ENCODE measurements around the gene TSPAN18.

The TSPAN18 gene

GRCh38 chr11:44943118-44943517 is 216.4 kb downstream of the TSPAN18 start:
- no peak overlapping the region for H3K27ac Mint-ChIP-seq
- H3K36me3 Mint-ChIP-seq (ENCODE audit: low read depth), result peaks cover 21% of the 10 kb centered on the region
- H3K4me1 Mint-ChIP-seq, result peaks cover 75% of the 10 kb centered on the region
- no peak for TF ChIP-seq CTCF (IDR thresholded peaks at IDR 0.05)
- H3K9me3 Mint-ChIP-seq, result no peaks in the 10 kb centered on the region
- no peak overlapping the region for H3K4me3 Mint-ChIP-seq
- H3K27me3 Mint-ChIP-seq (ENCODE audit: low read depth, poor library complexity), result no peaks in the 10 kb centered on the region
- DNase-seq, result no peak

GRCh38 chr11:44943696-44944095 is 216.9 kb downstream of the TSPAN18 start:
- H3K4me1 Mint-ChIP-seq, result peaks cover 81% of the 10 kb centered on the region
- H3K36me3 Mint-ChIP-seq (ENCODE audit: low read depth), result peaks cover 21% of the 10 kb centered on the region
- H3K4me3 Mint-ChIP-seq, result no peak overlapping the region
- H3K27me3 Mint-ChIP-seq (ENCODE audit: low read depth, poor library complexity), result no peaks in the 10 kb centered on the region
- no peak for TF ChIP-seq CTCF (IDR thresholded peaks at IDR 0.05)
- no peaks in the 10 kb centered on the region for H3K9me3 Mint-ChIP-seq
- H3K27ac Mint-ChIP-seq, result no peak overlapping the region
- DNase-seq, result no peak

GRCh38 chr11:44944181-44944852 is 217.6 kb downstream of the TSPAN18 start:
- peaks cover 83% of the 10 kb centered on the region for H3K4me1 Mint-ChIP-seq
- peaks cover 21% of the 10 kb centered on the region for H3K36me3 Mint-ChIP-seq (ENCODE audit: low read depth)
- TF ChIP-seq CTCF (IDR thresholded peaks at IDR 0.05), result no peak
- no peaks in the 10 kb centered on the region for H3K9me3 Mint-ChIP-seq
- DNase-seq, result no peak
- no peak overlapping the region for H3K4me3 Mint-ChIP-seq
- no peak overlapping the region for H3K27ac Mint-ChIP-seq
- no peaks in the 10 kb centered on the region for H3K27me3 Mint-ChIP-seq (ENCODE audit: low read depth, poor library complexity)

GRCh38 chr11:44944853-44945235 is 218.1 kb downstream of the TSPAN18 start:
- peaks cover 21% of the 10 kb centered on the region for H3K36me3 Mint-ChIP-seq (ENCODE audit: low read depth)
- peaks cover 78% of the 10 kb centered on the region for H3K4me1 Mint-ChIP-seq
- TF ChIP-seq CTCF (IDR thresholded peaks at IDR 0.05), result no peak
- no peaks in the 10 kb centered on the region for H3K9me3 Mint-ChIP-seq
- DNase-seq, result no peak
- H3K27ac Mint-ChIP-seq, result peak overlapping the region; percentile 29
- H3K27me3 Mint-ChIP-seq (ENCODE audit: low read depth, poor library complexity), result no peaks in the 10 kb centered on the region
- H3K4me3 Mint-ChIP-seq, result no peak overlapping the region

GRCh38 chr11:44945666-44946065 is 218.9 kb downstream of the TSPAN18 start:
- Mint-ChIP-seq H3K4me1 (peaks cover 71% of the 10 kb centered on the region), H3K27ac (no peak overlapping the region), H3K9me3 (no peaks in the 10 kb centered on the region), H3K4me3 (no peak overlapping the region), H3K36me3 (ENCODE audit: low read depth) (peaks cover 15% of the 10 kb centered on the region), H3K27me3 (ENCODE audit: low read depth, poor library complexity) (no peaks in the 10 kb centered on the region)
- no peak for DNase-seq
- TF ChIP-seq CTCF (IDR thresholded peaks at IDR 0.05), result no peak

GRCh38 chr11:44946263-44946662 is 219.5 kb downstream of the TSPAN18 start:
- no peak for DNase-seq
- peaks cover 73% of the 10 kb centered on the region for H3K4me1 Mint-ChIP-seq
- H3K36me3 Mint-ChIP-seq (ENCODE audit: low read depth), result peaks cover 9% of the 10 kb centered on the region
- no peak overlapping the region for H3K4me3 Mint-ChIP-seq
- H3K27me3 Mint-ChIP-seq (ENCODE audit: low read depth, poor library complexity), result no peaks in the 10 kb centered on the region
- H3K9me3 Mint-ChIP-seq, result no peaks in the 10 kb centered on the region
- peak overlapping the region; percentile 90 for H3K27ac Mint-ChIP-seq
- TF ChIP-seq CTCF (IDR thresholded peaks at IDR 0.05), result no peak

Measured in nephron progenitor cell (in vitro differentiated cells).